ENCODE data around the gene ZNF200. TPM values are rescaled to one million over a fixed set of nuclear protein-coding genes. Genes with fewer than 3 reads are reported as not detected.

ZNF200 gene
- total RNA-seq, 1 experiment from 2014 or later, result 8.8 TPM

GRCh38 chr16:3234857-3235561, at the start of gene ZNF200 (continued):
- no peak for TF ChIP-seq CTCF (IDR thresholded peaks at IDR 0.05 in 2 of 3, conservative IDR thresholded peaks at IDR 0.05 in 1 of 3; ENCODE audit: borderline replicate concordance in 1 of 3, insufficient read depth in 1 of 3, low read depth in 2 of 3, low read length in 2 of 3)
- TF ChIP-seq MAX (IDR thresholded peaks at IDR 0.05), result peak; percentile 53; the same call in 1 of the 2 replicates
- TF ChIP-seq ELF1 (IDR thresholded peaks at IDR 0.05; ENCODE audit: borderline replicate concordance, low read depth), result no peak; the same call in 1 of the 2 replicates
- TF ChIP-seq EGR1 (IDR thresholded peaks at IDR 0.05; ENCODE audit: low read depth), result no peak
- peak; percentile 42 for TF ChIP-seq SP1 (IDR thresholded peaks at IDR 0.05; ENCODE audit: low read depth)
- TF ChIP-seq TCF7L2 (IDR thresholded peaks at IDR 0.05; ENCODE audit: borderline replicate concordance, extremely low read depth, insufficient read depth, insufficient read length), result peak; percentile 46
- TF ChIP-seq SIN3A (IDR thresholded peaks at IDR 0.05; ENCODE audit: low read depth), result peak; percentile 80
- no peak for TF ChIP-seq JUND (IDR thresholded peaks at IDR 0.05)

DNA sequence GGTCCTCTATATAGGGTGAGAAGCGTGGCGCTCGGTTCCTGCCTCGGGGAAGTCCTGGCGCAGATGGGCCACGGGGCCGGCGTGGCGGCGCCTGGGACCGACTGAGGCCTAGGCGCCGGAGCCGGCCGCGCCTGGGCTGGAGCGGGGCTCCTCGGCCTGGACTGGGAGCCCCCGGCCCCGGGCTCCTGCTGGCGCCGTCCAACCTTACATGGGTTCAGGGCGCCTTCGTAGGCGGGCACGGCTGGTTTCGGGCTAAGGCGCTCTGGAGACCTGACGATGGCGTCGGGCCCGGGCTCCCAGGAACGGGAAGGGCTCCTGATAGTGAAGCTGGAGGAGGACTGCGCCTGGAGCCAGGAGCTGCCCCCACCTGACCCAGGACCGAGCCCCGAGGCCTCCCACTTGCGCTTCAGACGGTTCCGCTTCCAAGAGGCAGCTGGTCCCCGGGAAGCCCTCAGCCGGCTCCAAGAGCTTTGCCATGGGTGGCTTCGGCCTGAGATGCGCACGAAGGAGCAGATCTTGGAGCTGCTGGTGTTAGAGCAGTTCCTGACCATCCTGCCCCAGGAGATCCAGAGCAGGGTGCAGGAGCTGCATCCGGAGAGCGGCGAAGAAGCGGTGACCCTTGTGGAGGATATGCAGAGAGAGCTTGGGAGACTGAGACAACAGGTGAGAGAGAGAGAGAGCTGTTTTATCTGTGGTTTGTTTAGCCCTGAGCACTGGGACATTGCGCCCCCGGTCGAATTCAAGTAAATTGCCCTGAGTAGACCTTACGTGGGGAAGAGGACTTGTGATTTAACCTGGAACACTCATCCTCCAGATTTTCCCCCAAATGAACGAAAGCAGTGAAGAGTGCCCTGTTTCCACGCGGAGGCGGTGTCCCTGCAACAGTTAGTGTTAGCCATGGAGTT, 48.8 kb upstream of the ZNF200 start:
- intact Hi-C loops (cut with micrococcal nuclease), result loop anchor here (1.0 to 2.0 kb wide), 2 partner anchors 19 to 118 kb away; partner anchors contain the start of genes ZNF174 and ZSCAN32
- POLR2A ChIA-PET, result interaction anchor here (0.9 to 1.4 kb wide), 3 partner anchors 14 to 20 kb away, joined by 3 to 7 read pairs (median 3); no protein-coding TSS in a partner anchor
- peak; percentile 16 for ATAC-seq
- H3K9me3 ChIP-seq (ENCODE audit: control insufficient read depth in 1 of 2, insufficient read depth in 1 of 2, low read depth in 1 of 2, low read length in 2 of 2), result peaks cover under 1 to 7% of the 10 kb centered on the region in 2 experiments; a peak in 3 of 4 replicates
- CTCF ChIA-PET, result interaction anchor here (2.3 kb wide), 1 partner anchor 17 kb away, joined by 15 read pairs; no protein-coding TSS in a partner anchor
- H4K20me1 ChIP-seq (ENCODE audit: insufficient read depth), result no peaks in the 10 kb centered on the region
- TF ChIP-seq REST (IDR thresholded peaks at IDR 0.05; ENCODE audit: low read depth) (no peak), ZFX (IDR thresholded peaks at IDR 0.05) (peak; percentile 90), RAD21 (IDR thresholded peaks at IDR 0.05; ENCODE audit: low read depth) (no peak), POLR2A (IDR thresholded peaks at IDR 0.05; ENCODE audit: borderline replicate concordance, extremely low read depth, insufficient read depth, insufficient read length) (no peak), CBX3 (IDR thresholded peaks at IDR 0.05; ENCODE audit: low read depth) (no peak)
- RAD21 ChIA-PET (ENCODE audit: low non-redundant PET in 1 of 2, low total read pairs in 2 of 2, uncharacterized antibody in 2 of 2, unreplicated experiment in 2 of 2), result no interaction called here
- DNase-seq (ENCODE audit: low read depth, low spot score), result no peak
- H3K27ac ChIP-seq (ENCODE audit: low read depth, low read length), result peak overlapping the region; percentile 96
- peaks cover 8 to 21% of the 10 kb centered on the region in 2 experiments; a peak in 2 of 4 replicates for H3K4me1 ChIP-seq (ENCODE audit: control insufficient read depth in 1 of 2, insufficient read depth in 2 of 2, low read length in 2 of 2)
- peaks cover 12 to 37% of the 10 kb centered on the region in 2 experiments for H3K36me3 ChIP-seq (ENCODE audit: control insufficient read depth in 1 of 2, insufficient read depth in 2 of 2, low read length in 2 of 2)
- peak overlapping the region; percentile 69 to 91 for H3K4me3 ChIP-seq (replicated peaks in 1 of 2; ENCODE audit: low read depth in 1 of 2, low read length in 2 of 2)
- no peaks in the 10 kb centered on the region for H3K27me3 ChIP-seq (ENCODE audit: insufficient read depth, low read length)
- no peak overlapping the region for H2AFZ ChIP-seq (ENCODE audit: low read depth, low read length, poor library complexity, severe bottlenecking)
- no TSS peak for BruUV-seq (replicated peaks)
- H3K79me2 ChIP-seq (ENCODE audit: insufficient read depth, low read length), result peaks cover 51% of the 10 kb centered on the region
- no peaks in the 10 kb centered on the region for H3K9me2 ChIP-seq (ENCODE audit: insufficient read depth)
- H3K9ac ChIP-seq (ENCODE audit: low read length), result peak overlapping the region; percentile 83
- H3K4me2 ChIP-seq (ENCODE audit: low read length), result peak overlapping the region; percentile 99
